HG02973 (cell line): ENCODE measurements around the gene UACA.
"Not testable (repeated sequence)": the region's sequence is repeated elsewhere in the genome, so short reads cannot be mapped to it uniquely, and the experiment has no call there.

Experiments
- ATAC-seq: cut with Tn5 transposase; IDR thresholded peaks from one replicate; pipeline ENCODE4 v1.9.1; 2021; ENCODE audit warnings: moderate library complexity; ENCODE audit not compliant: unreplicated experiment

Gene UACA, protein sequence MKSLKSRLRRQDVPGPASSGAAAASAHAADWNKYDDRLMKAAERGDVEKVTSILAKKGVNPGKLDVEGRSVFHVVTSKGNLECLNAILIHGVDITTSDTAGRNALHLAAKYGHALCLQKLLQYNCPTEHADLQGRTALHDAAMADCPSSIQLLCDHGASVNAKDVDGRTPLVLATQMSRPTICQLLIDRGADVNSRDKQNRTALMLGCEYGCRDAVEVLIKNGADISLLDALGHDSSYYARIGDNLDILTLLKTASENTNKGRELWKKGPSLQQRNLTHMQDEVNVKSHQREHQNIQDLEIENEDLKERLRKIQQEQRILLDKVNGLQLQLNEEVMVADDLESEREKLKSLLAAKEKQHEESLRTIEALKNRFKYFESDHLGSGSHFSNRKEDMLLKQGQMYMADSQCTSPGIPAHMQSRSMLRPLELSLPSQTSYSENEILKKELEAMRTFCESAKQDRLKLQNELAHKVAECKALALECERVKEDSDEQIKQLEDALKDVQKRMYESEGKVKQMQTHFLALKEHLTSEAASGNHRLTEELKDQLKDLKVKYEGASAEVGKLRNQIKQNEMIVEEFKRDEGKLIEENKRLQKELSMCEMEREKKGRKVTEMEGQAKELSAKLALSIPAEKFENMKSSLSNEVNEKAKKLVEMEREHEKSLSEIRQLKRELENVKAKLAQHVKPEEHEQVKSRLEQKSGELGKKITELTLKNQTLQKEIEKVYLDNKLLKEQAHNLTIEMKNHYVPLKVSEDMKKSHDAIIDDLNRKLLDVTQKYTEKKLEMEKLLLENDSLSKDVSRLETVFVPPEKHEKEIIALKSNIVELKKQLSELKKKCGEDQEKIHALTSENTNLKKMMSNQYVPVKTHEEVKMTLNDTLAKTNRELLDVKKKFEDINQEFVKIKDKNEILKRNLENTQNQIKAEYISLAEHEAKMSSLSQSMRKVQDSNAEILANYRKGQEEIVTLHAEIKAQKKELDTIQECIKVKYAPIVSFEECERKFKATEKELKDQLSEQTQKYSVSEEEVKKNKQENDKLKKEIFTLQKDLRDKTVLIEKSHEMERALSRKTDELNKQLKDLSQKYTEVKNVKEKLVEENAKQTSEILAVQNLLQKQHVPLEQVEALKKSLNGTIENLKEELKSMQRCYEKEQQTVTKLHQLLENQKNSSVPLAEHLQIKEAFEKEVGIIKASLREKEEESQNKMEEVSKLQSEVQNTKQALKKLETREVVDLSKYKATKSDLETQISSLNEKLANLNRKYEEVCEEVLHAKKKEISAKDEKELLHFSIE (N-terminal part only)

DNA sequence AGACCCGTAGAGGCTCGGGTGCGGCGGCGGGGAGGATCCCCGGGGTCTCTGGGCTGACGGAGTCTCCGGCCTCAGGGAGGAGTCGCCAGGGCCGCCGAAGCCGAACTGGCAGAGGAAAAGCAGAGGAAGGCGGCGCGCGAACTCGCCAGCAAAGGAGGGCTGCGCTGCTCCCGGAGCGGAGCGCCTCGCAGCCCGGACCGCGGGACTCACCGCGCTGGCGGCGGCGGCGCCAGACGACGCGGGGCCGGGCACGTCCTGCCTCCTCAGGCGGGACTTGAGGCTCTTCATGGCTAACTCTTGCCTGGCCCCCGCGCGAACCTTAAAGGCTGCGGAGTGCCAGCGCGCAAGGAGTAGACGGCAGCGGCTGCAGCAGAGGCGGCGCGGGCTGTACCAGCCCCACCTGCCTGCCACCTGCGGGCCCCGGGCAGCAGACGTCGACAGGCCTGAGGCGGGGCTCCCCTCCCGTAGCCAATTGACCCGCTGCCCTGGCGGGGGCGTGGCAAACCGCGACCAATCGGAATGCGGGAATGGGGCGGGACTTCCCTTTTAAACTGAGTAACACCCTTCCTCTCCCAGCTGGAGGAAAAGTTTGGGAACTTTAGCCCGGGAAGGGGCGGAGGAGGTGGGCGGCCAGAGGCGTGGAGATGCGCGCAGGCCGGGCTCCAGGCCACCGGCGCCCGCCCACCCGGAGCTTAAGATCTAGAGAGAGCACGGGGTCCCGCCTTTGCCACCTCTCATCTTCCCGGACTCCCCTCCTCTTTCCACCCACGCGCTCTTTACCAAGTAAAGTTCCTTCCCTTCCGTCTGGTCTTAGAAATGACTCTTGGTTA, at the start of gene UACA:
Gene UACA, minus strand, starts transcription at position 439 of the 830 bp plus-strand sequence. Its CDS starts 151 bp downstream, at position 288.
- ATAC-seq, result peak; percentile 89

DNA sequence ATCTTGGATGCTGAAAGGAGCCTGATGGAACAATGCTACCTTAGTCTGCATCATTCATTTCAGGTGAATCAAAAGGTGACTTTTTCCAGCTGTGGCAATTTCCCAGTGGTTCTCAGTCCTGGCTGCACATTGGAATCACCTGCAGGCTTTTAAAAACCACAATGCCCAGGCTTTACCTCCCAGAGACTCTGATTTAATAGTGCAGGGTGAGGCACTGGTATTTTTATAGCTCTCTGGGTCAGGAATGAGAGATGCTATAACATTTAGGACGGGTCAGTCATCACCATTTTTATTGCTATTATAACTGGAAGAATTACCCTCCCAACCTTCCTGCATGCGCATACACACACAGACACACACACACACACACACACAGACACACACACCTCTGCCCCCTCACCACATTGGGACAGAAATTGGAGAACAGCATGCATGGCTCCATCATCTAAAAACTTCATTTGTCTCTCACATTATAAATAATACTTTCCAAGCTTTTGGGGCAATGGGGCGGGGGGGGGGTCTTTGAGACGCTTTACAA, 49.5 kb upstream of the UACA start:
- no peak for ATAC-seq

DNA sequence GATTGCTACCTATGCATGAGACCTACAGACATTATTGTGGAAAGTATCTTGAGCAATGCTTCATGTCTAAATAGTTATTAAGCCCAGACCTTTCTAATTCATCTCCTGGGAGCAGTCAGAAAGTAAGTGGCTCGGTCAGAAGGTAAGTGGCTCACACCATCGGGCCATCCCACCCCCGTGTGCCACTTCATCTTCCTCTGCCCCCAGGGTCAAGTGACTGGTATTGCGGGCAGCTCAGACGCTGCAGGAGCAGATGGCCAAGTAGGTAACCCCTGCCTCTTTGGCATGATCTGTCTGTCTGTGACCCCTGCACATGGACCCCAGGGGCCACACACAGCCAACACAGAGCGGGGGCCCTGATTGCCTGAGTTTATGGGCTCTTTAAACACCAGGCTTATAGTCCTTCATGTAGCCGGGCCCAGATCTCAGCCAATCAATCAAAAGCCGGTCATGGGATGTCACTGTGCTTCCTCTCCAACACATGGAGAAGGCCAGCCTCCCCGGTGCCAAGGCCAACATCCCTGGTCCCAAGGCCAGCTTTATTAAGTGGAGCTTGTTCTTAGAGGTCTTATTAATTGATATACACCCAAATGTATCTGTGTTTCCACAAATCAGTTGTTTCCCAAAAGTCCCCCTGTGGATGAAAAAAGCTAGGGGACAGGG, 47.7 kb upstream of the UACA start:
- no peak for ATAC-seq

DNA sequence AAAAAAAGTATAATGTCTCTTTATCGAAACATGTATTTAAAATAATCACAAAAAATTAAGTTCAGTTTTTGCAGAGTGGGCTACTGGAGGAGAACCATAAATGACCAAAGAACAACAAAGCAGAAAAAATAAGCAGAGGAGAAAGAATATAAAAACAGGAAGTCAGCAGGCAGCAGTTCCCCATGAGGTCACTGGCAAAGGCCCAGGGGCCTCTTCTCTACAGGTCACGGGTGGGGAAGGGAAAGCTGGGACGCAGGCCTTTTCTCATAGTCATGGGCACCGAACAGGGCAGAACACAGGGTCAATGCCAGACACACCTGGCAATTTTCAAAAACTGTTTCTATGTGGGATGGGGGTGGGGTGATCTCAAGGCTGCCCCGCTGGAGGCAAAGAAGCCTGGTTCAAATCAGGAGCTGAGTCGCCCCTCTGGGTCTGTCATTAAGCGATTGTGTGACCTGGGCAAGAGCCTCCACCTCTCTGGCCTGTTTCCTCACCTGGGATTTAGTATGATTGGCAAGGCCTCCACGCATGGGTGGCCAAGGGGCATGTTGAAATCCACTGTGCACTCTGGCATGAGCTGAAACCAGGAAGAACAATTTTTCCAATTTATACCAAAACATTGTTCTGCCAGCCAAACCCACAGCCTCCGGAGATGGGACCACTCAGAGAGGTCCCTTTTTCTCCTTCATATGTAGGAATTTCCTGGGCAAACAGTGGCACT, 43.8 kb upstream of the UACA start:
- ATAC-seq, result no peak

DNA sequence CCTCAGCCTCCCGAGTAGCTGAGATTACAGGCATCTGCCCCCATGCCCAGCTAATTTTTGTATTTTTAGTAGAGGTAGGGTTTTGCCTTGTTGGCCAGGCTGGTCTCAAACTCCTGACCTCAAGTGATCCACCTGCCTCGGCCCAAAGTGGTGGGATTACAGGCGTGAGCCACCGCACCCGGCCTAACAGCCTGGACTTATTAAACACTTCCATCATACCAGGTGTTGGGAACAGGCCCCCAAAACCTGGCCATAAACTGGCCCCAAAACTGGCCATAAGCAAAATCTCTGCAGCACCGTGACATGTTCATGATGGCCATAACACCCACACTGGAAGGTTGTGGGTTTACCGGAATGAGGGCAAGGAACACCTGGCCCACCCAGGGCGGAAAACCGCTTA, 41.0 kb upstream of the UACA start:
- not testable (repeated sequence) for ATAC-seq

DNA sequence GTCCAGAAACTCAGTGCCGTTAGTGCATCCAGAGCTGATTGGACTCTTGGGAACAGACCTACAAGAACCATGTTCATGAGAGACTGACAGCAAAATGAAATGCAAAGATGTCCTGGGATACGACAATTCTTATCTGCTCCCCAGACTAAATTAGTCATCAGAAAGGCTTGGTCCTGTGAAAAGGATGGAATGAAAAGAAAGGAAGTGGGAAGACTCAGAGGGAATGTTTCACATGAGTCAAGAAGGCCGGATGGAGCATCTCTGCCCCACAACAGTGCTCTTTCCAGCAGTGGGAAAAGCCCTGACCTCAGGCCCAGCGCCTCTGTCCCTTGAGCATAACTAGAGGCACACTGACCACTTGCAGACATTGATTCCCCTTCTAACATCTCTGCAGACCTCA, 39.3 kb upstream of the UACA start:
- no peak for ATAC-seq

DNA sequence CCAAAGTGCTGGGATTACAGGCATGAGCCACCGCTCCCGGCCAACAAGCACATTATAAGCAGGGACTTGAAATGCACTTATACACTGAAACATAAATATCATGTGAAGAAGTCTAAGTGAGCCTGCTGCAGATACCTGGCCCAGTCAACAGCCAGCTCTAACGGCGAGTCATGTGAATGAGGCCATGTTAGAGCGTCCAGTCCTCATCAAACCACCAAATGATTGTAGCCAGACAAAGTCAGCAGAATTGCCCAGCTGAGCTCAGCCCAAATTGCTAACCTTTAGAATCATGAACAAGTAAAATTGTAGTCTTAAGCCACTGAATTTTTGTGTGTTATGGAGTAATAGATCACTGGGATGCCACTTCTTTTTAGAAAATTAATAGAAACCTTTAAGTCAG, 37.8 kb upstream of the UACA start:
- no peak for ATAC-seq

DNA sequence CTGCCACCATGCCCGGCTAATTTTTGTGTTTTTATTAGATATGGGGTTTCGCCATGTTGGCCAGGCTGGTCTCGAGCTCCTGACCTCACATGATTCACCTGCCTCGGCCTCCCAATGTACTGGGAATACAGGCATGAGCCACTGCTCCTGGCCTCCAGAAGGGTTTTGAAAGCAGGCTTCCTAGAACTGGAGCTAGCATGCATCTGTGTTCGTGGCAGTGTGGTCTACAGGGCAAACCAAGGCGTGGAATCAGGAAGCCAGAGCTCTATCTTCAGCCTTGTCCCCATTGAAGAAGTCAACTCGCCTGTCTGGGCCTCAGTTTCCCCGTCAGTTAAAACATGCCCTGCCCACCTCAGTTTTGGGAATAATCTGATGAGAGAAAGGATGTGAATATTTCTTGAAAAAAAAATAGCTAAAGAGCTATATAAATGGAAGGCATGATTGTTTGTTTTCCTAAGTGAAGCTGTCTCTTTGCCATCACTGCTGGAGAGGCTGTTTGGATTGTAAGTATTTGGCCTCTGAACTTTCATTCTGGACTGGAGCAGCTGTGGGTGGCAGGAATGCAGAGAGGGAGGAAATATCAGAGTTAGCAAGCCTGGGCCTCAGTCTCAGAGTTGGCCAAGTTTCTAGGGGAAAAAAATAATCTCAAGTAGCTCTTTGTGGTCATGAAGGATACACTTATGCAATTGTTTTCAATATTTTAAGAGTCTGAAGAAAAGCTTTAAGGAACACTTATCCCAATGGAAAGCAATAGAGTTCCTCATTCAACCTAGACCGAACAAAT, 36.5 kb upstream of the UACA start:
- ATAC-seq, result no peak

DNA sequence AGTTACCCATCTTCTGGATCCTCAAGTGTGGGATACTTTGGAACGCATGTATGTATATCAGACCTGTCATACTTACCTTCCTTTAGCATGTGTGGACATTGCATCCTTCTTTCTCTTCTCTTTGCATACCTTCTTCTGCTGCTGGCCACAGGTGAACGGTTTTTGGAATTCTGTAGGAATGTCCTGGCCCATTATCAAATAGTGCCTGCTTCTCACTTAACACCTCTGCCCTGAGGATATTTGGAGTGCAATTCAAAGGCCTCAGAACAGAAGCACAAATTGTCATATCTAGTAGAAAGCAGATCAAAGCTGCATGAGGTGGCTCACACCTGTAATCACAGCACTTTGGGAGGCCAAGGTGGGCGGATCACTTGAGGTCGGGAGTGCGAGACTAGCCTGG, 34.1 kb upstream of the UACA start:
- ATAC-seq, result no peak

DNA sequence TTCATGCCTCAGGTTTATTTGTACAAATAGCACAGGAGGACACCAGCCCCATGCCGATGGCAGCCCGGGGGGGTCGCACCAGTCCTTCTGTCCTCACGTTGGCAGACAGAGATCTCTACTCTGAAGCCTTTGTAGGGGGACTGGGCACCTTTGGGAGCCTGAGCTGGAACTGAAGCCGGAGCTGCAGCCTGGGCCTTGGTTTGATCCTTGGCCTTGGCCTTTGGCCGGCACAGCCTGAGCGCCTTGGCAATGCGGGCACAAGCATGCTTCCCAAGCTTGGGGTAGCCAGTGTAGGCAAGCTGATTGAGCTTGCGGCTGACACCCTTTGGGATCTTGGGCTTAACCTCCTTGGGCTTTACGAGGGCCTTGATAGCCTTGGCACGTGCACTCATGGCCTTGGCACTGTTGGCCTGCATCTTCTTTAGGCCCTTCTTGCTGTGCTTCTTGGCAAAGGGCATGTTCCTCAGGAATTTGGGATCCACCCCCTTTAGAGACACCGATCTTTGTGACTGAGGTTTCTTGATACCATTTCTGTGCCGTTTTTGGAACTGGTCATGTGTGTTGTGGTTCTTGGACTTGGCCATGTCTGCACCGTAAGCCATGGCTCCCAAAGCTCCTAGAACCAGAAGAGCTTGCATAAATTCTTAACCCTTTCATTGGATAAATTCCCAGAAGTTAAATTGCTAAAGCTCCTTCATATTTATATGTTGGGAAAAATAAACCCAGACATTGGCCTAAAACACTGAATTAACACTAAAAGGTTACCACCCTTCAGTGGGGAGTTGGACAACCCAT, 33.4 kb upstream of the UACA start:
- no peak for ATAC-seq

DNA sequence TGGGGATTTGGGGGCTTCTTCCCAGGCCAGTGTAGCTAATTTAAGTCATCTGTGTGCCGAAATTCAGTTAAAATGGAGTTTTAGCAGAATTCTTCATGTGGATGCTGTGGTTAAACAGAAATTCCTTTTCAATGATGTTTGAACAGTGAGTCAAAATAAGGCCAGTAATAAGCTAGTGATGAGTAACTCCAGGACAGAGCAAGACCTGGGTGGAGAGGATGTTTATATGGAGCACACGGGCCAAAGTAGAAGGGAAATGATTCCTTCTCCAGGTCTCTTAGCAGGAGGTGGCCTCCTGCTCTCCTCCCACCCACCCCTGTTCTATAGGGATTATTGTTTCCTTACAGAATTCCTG, 31.9 kb upstream of the UACA start:
- no peak for ATAC-seq

DNA sequence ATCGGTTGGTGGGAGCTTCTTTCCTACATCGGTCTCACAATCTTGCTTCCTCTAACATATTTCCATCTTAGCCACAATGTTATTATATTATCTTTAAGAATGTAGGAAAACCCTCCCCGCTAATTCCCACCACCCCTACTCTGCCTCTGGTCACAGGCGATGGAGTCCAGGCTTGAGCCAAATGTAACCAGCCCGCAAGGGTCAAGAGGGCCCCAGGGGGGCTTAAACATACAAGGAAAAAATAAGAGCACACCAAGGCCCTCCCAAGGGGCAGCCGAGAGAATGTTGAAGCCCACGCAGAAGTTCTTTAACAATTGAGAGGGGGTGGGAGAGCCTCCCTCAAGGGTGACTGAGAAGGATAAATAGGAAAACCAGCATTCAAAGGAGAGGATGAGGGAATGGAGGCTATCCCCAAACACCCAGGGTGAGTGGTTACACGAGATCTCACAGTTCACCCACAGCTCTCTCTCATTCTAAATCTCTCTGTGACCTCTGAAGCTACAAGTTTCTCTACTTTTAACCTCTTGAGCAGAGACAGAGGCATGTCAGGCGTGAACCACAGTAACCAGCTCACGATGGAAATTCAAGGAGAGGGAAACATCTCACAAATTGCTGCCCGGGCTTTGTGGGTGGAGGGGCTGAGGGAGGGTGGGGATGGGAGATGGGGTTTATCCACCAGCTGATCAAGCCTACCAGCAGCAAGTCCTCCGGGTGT, 31.4 kb upstream of the UACA start:
- ATAC-seq, result no peak

DNA sequence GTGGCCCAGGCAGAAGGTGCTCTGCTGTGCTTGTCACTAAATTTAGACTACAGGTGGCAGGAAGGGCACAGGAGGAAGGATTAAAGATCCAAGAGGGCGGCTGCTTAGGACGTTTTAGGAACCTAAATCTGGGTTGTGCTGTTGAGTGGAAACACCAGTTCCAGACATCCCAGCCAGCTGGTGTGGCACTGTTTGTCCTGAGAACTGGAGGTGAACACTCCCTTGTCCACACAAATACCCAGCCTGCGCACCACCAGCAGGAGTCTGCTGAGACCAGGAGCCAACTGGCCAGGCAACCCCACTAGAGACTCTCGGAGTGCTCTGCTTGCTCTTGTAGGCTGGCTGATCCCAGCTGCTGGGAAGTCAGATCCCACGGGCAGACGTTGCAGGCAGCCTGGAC, 30.3 kb upstream of the UACA start:
- no peak for ATAC-seq

DNA sequence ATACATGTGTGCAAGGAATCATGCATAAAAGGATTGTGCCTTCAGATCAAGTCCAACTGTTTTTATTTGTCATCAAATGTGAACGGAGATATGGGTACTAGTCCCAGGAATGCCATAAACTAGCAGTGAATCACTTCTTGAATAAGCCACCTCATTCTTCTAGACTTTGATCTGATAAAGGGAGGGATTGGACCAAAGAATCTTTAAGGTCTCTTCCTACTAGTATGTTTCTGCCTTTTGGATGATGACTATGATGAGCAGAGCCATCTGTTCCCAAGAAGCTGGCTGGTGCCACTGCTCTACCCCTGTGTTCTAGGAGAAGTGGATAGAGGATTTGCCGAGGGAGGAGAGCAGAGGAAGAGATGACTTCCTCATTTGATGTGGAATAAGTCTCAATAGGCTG, 28.8 kb upstream of the UACA start:
- ATAC-seq, result no peak

DNA sequence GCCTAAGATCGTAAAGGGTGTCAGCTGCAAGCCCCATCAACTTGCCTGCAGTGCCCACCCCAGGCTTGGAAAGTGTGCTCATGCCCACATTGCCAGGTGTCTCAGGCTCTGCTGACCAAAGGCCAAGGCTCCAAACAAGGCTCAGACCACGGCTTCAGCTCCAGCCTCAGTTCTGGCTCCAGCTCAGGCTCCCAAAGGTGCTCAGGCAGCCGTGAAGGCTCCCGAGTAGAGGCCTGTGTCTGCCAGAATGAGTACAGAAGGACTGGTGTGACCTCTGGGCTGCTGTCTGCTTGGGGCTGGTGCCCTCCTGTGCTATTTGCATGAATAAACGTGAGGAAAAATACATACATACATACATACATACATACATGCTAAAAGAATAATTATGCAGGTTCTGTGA, 27.9 kb upstream of the UACA start:
- no peak for ATAC-seq

DNA sequence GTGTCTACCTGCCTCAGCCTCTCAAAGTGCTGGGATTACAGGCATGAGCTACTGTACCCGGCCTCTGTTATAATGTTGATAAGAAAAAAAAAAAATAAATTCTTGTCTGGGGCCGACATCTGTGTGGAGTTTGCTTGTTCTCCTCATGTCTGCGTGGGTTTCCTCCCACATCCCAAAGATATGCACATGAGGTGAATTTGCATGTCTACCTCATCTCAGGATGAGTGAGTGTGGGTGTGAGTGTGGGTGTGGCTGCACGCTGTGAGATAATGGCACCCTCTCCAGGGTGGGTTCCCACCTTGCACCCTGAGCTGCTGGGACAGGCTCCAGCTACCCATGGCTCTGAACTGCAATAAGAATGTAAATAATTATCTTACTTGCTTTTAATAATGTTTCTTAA, 25.9 kb upstream of the UACA start:
- no peak for ATAC-seq
